SK-N-SH treated with all-trans-retinoic acid at 6 μM for 48 hours (cell line): ENCODE measurements around the gene DEPDC5.

Source experiments
- CSDC2 ChIP-seq: fragments of 250-450 bp; sonication (Bioruptor Pico); IDR thresholded peaks from 2 replicates; pipeline ENCODE4 v1.5.0; 2020; ENCODE audit warnings: mild to moderate bottlenecking, moderate library complexity
- RARB ChIP-seq: fragments of 250-450 bp; sonication (Bioruptor Pico); IDR thresholded peaks from 2 replicates; pipeline ENCODE4 v1.8.0; 2021; ENCODE audit warnings: mild to moderate bottlenecking, moderate library complexity
- ZC3H10 ChIP-seq: fragments of 250-450 bp; sonication (Bioruptor Pico); IDR thresholded peaks from 2 replicates; pipeline ENCODE4 v1.5.1; 2021; ENCODE audit warnings: mild to moderate bottlenecking, moderate library complexity
- TF ChIP-seq, protein P1 (sequence below): fragments of 250-450 bp; sonication (Bioruptor Pico); IDR thresholded peaks from 2 replicates; pipeline ENCODE4 v1.8.0; 2020; ENCODE audit warnings: mild to moderate bottlenecking, moderate library complexity, borderline replicate concordance
- TF ChIP-seq, protein P2 (sequence below): fragments of 250-450 bp; sonication (Bioruptor Pico); IDR thresholded peaks from 2 replicates; pipeline ENCODE4 v1.5.1; 2021; ENCODE audit warnings: mild to moderate bottlenecking, moderate library complexity

DNA sequence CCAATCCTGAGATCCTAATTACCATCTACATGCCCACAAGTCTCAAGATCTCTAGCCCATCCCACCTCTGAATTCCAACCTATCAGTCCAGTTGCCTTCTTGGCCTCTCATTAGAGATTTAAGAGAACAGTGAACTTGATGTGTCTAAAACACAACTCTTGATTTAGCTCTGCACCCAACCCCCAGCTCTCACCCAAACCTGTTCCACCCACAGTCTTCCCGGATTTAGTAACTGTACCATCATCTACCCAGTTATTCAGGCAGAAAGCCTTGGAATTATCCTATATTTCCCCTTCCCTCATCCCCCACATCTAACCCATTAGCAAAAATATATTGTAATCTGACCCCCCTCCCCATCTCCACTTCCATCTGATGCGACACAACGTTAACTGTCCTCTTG, 166.5 kb downstream of the DEPDC5 start:
- TF ChIP-seq CSDC2 (no peak), ZC3H10 (no peak), RARB (CRISPR knock-in tag) (no peak)
- TF ChIP-seq, protein P1, sequence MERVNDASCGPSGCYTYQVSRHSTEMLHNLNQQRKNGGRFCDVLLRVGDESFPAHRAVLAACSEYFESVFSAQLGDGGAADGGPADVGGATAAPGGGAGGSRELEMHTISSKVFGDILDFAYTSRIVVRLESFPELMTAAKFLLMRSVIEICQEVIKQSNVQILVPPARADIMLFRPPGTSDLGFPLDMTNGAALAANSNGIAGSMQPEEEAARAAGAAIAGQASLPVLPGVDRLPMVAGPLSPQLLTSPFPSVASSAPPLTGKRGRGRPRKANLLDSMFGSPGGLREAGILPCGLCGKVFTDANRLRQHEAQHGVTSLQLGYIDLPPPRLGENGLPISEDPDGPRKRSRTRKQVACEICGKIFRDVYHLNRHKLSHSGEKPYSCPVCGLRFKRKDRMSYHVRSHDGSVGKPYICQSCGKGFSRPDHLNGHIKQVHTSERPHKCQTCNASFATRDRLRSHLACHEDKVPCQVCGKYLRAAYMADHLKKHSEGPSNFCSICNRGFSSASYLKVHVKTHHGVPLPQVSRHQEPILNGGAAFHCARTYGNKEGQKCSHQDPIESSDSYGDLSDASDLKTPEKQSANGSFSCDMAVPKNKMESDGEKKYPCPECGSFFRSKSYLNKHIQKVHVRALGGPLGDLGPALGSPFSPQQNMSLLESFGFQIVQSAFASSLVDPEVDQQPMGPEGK (CRISPR knock-in tag), result no peak
- TF ChIP-seq, protein P2, sequence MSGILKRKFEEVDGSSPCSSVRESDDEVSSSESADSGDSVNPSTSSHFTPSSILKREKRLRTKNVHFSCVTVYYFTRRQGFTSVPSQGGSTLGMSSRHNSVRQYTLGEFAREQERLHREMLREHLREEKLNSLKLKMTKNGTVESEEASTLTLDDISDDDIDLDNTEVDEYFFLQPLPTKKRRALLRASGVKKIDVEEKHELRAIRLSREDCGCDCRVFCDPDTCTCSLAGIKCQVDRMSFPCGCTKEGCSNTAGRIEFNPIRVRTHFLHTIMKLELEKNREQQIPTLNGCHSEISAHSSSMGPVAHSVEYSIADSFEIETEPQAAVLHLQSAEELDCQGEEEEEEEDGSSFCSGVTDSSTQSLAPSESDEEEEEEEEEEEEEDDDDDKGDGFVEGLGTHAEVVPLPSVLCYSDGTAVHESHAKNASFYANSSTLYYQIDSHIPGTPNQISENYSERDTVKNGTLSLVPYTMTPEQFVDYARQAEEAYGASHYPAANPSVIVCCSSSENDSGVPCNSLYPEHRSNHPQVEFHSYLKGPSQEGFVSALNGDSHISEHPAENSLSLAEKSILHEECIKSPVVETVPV (CRISPR knock-in tag), result no peak
